HCT116 (cell line): ENCODE results near the gene AKIRIN2. TPM values are rescaled to one million over a fixed set of nuclear protein-coding genes. Genes with fewer than 3 reads are reported as not detected.

Source experiments
- ATAC-seq: fragments of 200-7000 bp; cut with Tn5 transposase; 2 replicates; pipeline ENCODE4 v1.9.1; 2020; ENCODE audit warnings: mild to moderate bottlenecking, moderate library complexity
- BruUV-seq: library from RNA; stranded (reverse); fragments of 400-500 nt; replicated peaks from 2 replicates; lab custom pipeline; 2021; lab: Mats Ljungman, UMichigan
- CTCF ChIA-PET: fragments of 300-600 bp; sonication (Branson Sonifier 250); formaldehyde crosslinking; loops from one replicate; lab custom pipeline; 2021; ENCODE audit warnings: antibody characterized with exemption; lab: Charles Lee
- POLR2A ChIA-PET: fragments of 300-600, 350-600 bp; sonication (Branson Sonifier 250); formaldehyde crosslinking; loops from one replicate; lab custom pipeline; 2021; ENCODE audit warnings: antibody characterized with exemption; lab: Charles Lee
- RAD21 ChIA-PET, 2 experiments: fragments of 300-600 bp; sonication (Branson Sonifier 250); formaldehyde crosslinking; loops; one replicate each; lab custom pipeline; 2023; ENCODE audit warnings: low total read pairs in 2 of 2; ENCODE audit not compliant: uncharacterized antibody in 2 of 2, unreplicated experiment in 2 of 2, low non-redundant PET in 1 of 2; lab: Charles Lee
- DNase-seq: peaks from one replicate; pipeline ENCODE4 v3.0.0-alpha.2; 2010; ENCODE audit warnings: low read depth, low spot score
- H2AFZ ChIP-seq: fragments of 200-600 bp; shearing (Covaris generic), sonication (generic); 2 replicates; pipeline ENCODE4 v1.6.1; 2017; ENCODE audit warnings: low read depth, mixed run types, mixed read lengths, antibody characterized with exemption, low read length; ENCODE audit not compliant: poor library complexity, severe bottlenecking
- H3K27ac ChIP-seq: 2 replicates; pipeline ENCODE4 v1.5.1; 2012; ENCODE audit warnings: low read depth, low read length
- H3K27me3 ChIP-seq: fragments of 200-600 bp; sonication (generic); 2 replicates; pipeline ENCODE4 v1.6.1; 2016; ENCODE audit warnings: mixed run types, low read length, mixed read lengths; ENCODE audit not compliant: insufficient read depth
- H3K36me3 ChIP-seq, 2 experiments: fragments of 200-500 bp in 1 of 2; fragments of 200-600 bp in 1 of 2; sonication (Bioruptor generic) in 1 of 2; sonication (generic) in 1 of 2; 2 replicates each; pipeline versions ENCODE4 v1.5.1 to v1.6.1; 2014 to 2016; ENCODE audit warnings: low read length in 2 of 2, inconsistent platforms in 1 of 2, mixed read lengths in 1 of 2, mixed run types in 1 of 2; ENCODE audit not compliant: insufficient read depth in 2 of 2, control insufficient read depth in 1 of 2
- H3K4me1 ChIP-seq, 2 experiments: fragments of 200-600 bp in 1 of 2; sonication (generic) in 1 of 2; 2 replicates each; pipeline versions ENCODE4 v1.5.1 to v1.6.1; 2012 to 2017; ENCODE audit warnings: low read length in 2 of 2, inconsistent platforms in 1 of 2, mild to moderate bottlenecking in 1 of 2, mixed read lengths in 1 of 2, mixed run types in 1 of 2, moderate library complexity in 1 of 2; ENCODE audit not compliant: insufficient read depth in 2 of 2, control insufficient read depth in 1 of 2
- H3K4me2 ChIP-seq: fragments of 200-600 bp; sonication (generic); 2 replicates; pipeline ENCODE4 v1.6.1; 2017; ENCODE audit warnings: mixed run types, low read length, mixed read lengths
- H3K4me3 ChIP-seq, 2 experiments: fragments of 200-600 bp in 1 of 2; sonication (generic) in 1 of 2; replicated peaks in 1 of 2; 2 replicates each; pipeline ENCODE4 v1.5.1; 2011 to 2016; ENCODE audit warnings: low read length in 2 of 2, control low read depth in 1 of 2, low read depth in 1 of 2, mild to moderate bottlenecking in 1 of 2, mixed read lengths in 1 of 2, mixed run types in 1 of 2
- H3K79me2 ChIP-seq: fragments of 200-600 bp; sonication (generic); 2 replicates; pipeline ENCODE4 v1.6.1; 2017; ENCODE audit warnings: mild to moderate bottlenecking, mixed run types, low read length, moderate library complexity, mixed read lengths; ENCODE audit not compliant: insufficient read depth
- H3K9ac ChIP-seq: fragments of 200-600 bp; sonication (generic); 2 replicates; pipeline ENCODE4 v1.6.1; 2016; ENCODE audit warnings: low read length, mixed read lengths
- H3K9me2 ChIP-seq: fragments of 200-600 bp; sonication (generic), shearing (Covaris generic); 2 replicates; pipeline ENCODE4 v1.6.1; 2017; ENCODE audit warnings: mixed run types, mild to moderate bottlenecking, moderate library complexity; ENCODE audit not compliant: insufficient read depth
- H3K9me3 ChIP-seq, 2 experiments: fragments of 200-500 bp in 1 of 2; fragments of 200-600 bp in 1 of 2; sonication (Bioruptor generic) in 1 of 2; sonication (generic) in 1 of 2; 2 replicates each; pipeline ENCODE4 v1.6.1; 2014 to 2017; ENCODE audit warnings: low read length in 2 of 2, mixed read lengths in 2 of 2, inconsistent platforms in 1 of 2, low read depth in 1 of 2, mild to moderate bottlenecking in 1 of 2, mixed run types in 1 of 2, moderate library complexity in 1 of 2; ENCODE audit not compliant: control insufficient read depth in 1 of 2, insufficient read depth in 1 of 2
- H4K20me1 ChIP-seq: fragments of 200-600 bp; sonication (generic), shearing (Covaris generic); 2 replicates; pipeline ENCODE4 v1.6.1; 2017; ENCODE audit warnings: mixed run types, mild to moderate bottlenecking, moderate library complexity; ENCODE audit not compliant: insufficient read depth
- CBX3 ChIP-seq: IDR thresholded peaks from 2 replicates; pipeline ENCODE4 v1.6.1; 2012; ENCODE audit warnings: low read depth
- CEBPB ChIP-seq: IDR thresholded peaks from 2 replicates; pipeline ENCODE4 v1.6.1; 2012; ENCODE audit warnings: low read depth
- EGR1 ChIP-seq: IDR thresholded peaks from 2 replicates; pipeline ENCODE4 v1.6.1; 2012; ENCODE audit warnings: low read depth
- ELF1 ChIP-seq: IDR thresholded peaks from 2 replicates; pipeline ENCODE4 v1.6.1; 2012; ENCODE audit warnings: low read depth, borderline replicate concordance
- EZH2 ChIP-seq: fragments of 200-600 bp; sonication (generic); IDR thresholded peaks from 2 replicates; pipeline ENCODE4 v1.6.1; 2017; ENCODE audit warnings: antibody characterized with exemption, mixed run types
- EZH2phosphoT487 ChIP-seq: fragments of 200-600 bp; IDR thresholded peaks from 2 replicates; pipeline ENCODE4 v1.6.1; 2018; ENCODE audit warnings: antibody characterized with exemption, borderline replicate concordance
- FOSL1 ChIP-seq: IDR thresholded peaks from 2 replicates; pipeline ENCODE4 v1.6.1; 2012; ENCODE audit warnings: low read depth
- POLR2A ChIP-seq: IDR thresholded peaks from 2 replicates; pipeline ENCODE4 v1.7.0; 2011; ENCODE audit warnings: borderline replicate concordance; ENCODE audit not compliant: insufficient read depth, insufficient read length; ENCODE audit errors: extremely low read depth
- RAD21 ChIP-seq: IDR thresholded peaks from 2 replicates; pipeline ENCODE4 v1.6.1; 2012; ENCODE audit warnings: low read depth, mild to moderate bottlenecking
- SIN3A ChIP-seq: IDR thresholded peaks from 2 replicates; pipeline ENCODE4 v1.6.1; 2012; ENCODE audit warnings: low read depth
- SP1 ChIP-seq: IDR thresholded peaks from 2 replicates; pipeline ENCODE4 v1.6.1; 2012; ENCODE audit warnings: low read depth
- SRF ChIP-seq: IDR thresholded peaks from 2 replicates; pipeline ENCODE4 v1.6.1; 2012; ENCODE audit warnings: low read depth
- TCF7L2 ChIP-seq: IDR thresholded peaks from 2 replicates; pipeline ENCODE4 v1.7.0; 2011; ENCODE audit warnings: borderline replicate concordance, inconsistent platforms; ENCODE audit not compliant: insufficient read depth, insufficient read length; ENCODE audit errors: extremely low read depth
- ZFX ChIP-seq: fragments of 450-650 bp; IDR thresholded peaks from 2 replicates; pipeline ENCODE4 v1.6.1; 2017
- intact Hi-C: fragments of 100-400 bp; cut with micrococcal nuclease; formaldehyde crosslinking; loops from 2 replicates; pipeline ENCODE4 v1.10.0; 2022
- total RNA-seq: library from RNA; stranded (reverse); gene quantifications from one replicate; pipeline ENCODE4 v1.2.1, GENCODE V29; 2021; ENCODE audit not compliant: unreplicated experiment
- TF ChIP-seq, protein P1 (sequence below): IDR thresholded peaks from 2 replicates; pipeline ENCODE4 v1.6.1; 2012; ENCODE audit warnings: low read depth
- TF ChIP-seq, protein P2 (sequence below): IDR thresholded peaks from 2 replicates; pipeline ENCODE4 v1.6.1; 2012
- TF ChIP-seq, protein P3 (sequence below): IDR thresholded peaks from 2 replicates; pipeline ENCODE4 v1.6.1; 2011; ENCODE audit warnings: mild to moderate bottlenecking, low read length, moderate library complexity; ENCODE audit not compliant: insufficient replicate concordance; ENCODE audit errors: extremely low read depth
- TF ChIP-seq, protein P4 (sequence below), 3 experiments: fragments of 200-600 bp in 1 of 3; sonication (generic) in 1 of 3; IDR thresholded peaks in 2 of 3; conservative IDR thresholded peaks in 1 of 3; 2 replicates each; pipeline ENCODE4 v1.5.1; 2012 to 2017; ENCODE audit warnings: low read depth in 2 of 3, low read length in 2 of 3, antibody characterized with exemption in 1 of 3, borderline replicate concordance in 1 of 3, control low read depth in 1 of 3, mild to moderate bottlenecking in 1 of 3, mixed read lengths in 1 of 3, mixed run types in 1 of 3, moderate library complexity in 1 of 3; ENCODE audit not compliant: insufficient read depth in 1 of 3
- TF ChIP-seq, protein P5 (sequence below): IDR thresholded peaks from 2 replicates; pipeline ENCODE4 v1.6.1; 2012

Gene AKIRIN2
- total RNA-seq, 1 experiment from 2014 or later: 54.8 TPM

DNA sequence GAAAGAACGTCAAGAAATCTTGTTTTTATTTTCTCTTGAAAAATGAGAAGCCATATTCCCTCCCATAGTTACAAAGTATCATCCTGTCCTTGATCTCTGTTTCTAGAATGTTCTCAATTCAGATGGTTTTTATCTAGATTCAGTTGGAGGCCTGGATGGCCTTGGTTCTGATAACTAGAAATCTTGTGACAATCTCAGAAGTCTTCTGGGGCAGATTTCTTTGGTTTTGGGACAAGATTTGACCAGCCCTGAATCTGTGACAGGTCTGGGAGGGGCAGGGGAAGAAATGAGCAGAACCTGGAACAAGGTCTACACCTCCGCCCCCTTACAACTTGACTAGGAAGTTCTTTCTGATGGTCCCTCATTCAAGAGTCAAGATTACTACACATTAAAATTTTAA is 41.4 kb upstream of the AKIRIN2 start:
- no peaks in the 10 kb centered on the region for H3K79me2 ChIP-seq
- no TSS peak for BruUV-seq
- H3K4me2 ChIP-seq: no peak overlapping the region
- no peak overlapping the region for H3K27ac ChIP-seq
- H3K9me3 ChIP-seq: no peaks in the 10 kb centered on the region
- ChIA-PET CTCF (no interaction called here), POLR2A (no interaction called here), RAD21 (no interaction called here)
- DNase-seq: no peak
- H4K20me1 ChIP-seq: no peaks in the 10 kb centered on the region
- TF ChIP-seq SRF: no peak
- no peak for TF ChIP-seq FOSL1
- no peak for TF ChIP-seq SP1
- TF ChIP-seq ELF1: no peak
- TF ChIP-seq, protein P1, sequence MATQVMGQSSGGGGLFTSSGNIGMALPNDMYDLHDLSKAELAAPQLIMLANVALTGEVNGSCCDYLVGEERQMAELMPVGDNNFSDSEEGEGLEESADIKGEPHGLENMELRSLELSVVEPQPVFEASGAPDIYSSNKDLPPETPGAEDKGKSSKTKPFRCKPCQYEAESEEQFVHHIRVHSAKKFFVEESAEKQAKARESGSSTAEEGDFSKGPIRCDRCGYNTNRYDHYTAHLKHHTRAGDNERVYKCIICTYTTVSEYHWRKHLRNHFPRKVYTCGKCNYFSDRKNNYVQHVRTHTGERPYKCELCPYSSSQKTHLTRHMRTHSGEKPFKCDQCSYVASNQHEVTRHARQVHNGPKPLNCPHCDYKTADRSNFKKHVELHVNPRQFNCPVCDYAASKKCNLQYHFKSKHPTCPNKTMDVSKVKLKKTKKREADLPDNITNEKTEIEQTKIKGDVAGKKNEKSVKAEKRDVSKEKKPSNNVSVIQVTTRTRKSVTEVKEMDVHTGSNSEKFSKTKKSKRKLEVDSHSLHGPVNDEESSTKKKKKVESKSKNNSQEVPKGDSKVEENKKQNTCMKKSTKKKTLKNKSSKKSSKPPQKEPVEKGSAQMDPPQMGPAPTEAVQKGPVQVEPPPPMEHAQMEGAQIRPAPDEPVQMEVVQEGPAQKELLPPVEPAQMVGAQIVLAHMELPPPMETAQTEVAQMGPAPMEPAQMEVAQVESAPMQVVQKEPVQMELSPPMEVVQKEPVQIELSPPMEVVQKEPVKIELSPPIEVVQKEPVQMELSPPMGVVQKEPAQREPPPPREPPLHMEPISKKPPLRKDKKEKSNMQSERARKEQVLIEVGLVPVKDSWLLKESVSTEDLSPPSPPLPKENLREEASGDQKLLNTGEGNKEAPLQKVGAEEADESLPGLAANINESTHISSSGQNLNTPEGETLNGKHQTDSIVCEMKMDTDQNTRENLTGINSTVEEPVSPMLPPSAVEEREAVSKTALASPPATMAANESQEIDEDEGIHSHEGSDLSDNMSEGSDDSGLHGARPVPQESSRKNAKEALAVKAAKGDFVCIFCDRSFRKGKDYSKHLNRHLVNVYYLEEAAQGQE: no peak
- no peak for TF ChIP-seq POLR2A
- no peak for TF ChIP-seq ZFX
- no peak for TF ChIP-seq EGR1
- no peak for TF ChIP-seq CBX3
- TF ChIP-seq, protein P2, sequence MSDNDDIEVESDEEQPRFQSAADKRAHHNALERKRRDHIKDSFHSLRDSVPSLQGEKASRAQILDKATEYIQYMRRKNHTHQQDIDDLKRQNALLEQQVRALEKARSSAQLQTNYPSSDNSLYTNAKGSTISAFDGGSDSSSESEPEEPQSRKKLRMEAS: no peak
- no peak for TF ChIP-seq RAD21
- TF ChIP-seq CEBPB: no peak
- TF ChIP-seq, protein P3, sequence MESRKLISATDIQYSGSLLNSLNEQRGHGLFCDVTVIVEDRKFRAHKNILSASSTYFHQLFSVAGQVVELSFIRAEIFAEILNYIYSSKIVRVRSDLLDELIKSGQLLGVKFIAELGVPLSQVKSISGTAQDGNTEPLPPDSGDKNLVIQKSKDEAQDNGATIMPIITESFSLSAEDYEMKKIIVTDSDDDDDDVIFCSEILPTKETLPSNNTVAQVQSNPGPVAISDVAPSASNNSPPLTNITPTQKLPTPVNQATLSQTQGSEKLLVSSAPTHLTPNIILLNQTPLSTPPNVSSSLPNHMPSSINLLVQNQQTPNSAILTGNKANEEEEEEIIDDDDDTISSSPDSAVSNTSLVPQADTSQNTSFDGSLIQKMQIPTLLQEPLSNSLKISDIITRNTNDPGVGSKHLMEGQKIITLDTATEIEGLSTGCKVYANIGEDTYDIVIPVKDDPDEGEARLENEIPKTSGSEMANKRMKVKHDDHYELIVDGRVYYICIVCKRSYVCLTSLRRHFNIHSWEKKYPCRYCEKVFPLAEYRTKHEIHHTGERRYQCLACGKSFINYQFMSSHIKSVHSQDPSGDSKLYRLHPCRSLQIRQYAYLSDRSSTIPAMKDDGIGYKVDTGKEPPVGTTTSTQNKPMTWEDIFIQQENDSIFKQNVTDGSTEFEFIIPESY: no peak
- TF ChIP-seq SIN3A: no peak
- TF ChIP-seq EZH2: no peak
- TF ChIP-seq EZH2phosphoT487: no peak
- TF ChIP-seq, protein P4, sequence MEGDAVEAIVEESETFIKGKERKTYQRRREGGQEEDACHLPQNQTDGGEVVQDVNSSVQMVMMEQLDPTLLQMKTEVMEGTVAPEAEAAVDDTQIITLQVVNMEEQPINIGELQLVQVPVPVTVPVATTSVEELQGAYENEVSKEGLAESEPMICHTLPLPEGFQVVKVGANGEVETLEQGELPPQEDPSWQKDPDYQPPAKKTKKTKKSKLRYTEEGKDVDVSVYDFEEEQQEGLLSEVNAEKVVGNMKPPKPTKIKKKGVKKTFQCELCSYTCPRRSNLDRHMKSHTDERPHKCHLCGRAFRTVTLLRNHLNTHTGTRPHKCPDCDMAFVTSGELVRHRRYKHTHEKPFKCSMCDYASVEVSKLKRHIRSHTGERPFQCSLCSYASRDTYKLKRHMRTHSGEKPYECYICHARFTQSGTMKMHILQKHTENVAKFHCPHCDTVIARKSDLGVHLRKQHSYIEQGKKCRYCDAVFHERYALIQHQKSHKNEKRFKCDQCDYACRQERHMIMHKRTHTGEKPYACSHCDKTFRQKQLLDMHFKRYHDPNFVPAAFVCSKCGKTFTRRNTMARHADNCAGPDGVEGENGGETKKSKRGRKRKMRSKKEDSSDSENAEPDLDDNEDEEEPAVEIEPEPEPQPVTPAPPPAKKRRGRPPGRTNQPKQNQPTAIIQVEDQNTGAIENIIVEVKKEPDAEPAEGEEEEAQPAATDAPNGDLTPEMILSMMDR (IDR thresholded peaks at IDR 0.05 in 2 of 3, conservative IDR thresholded peaks at IDR 0.05 in 1 of 3; ENCODE audit: borderline replicate concordance in 1 of 3, insufficient read depth in 1 of 3, low read depth in 2 of 3, low read length in 2 of 3): no peak
- no peak for TF ChIP-seq TCF7L2
- TF ChIP-seq, protein P5, sequence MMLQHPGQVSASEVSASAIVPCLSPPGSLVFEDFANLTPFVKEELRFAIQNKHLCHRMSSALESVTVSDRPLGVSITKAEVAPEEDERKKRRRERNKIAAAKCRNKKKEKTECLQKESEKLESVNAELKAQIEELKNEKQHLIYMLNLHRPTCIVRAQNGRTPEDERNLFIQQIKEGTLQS: no peak
- H3K4me3 ChIP-seq: no peak overlapping the region
- intact Hi-C loops: no loop called here
- no peak overlapping the region for H3K9ac ChIP-seq
- no peaks in the 10 kb centered on the region for H3K36me3 ChIP-seq
- no peaks in the 10 kb centered on the region for H3K4me1 ChIP-seq
- no peak for ATAC-seq
- no peaks in the 10 kb centered on the region; the same call in 1 of the 2 replicates for H3K9me2 ChIP-seq
- H2AFZ ChIP-seq: no peak overlapping the region
- H3K27me3 ChIP-seq: no peaks in the 10 kb centered on the region
